GOT3 (cell line): ENCODE measurements around the gene BIRC5.
"Not testable (repeated sequence)": the region's sequence is repeated elsewhere in the genome, so short reads cannot be mapped to it uniquely, and the experiment has no call there.

Experiments used
- DNase-seq: peaks from one replicate; lab custom pipeline; 2025; ENCODE audit warnings: mixed read lengths; lab: John Stamatoyannopoulos, UW

The BIRC5 gene

GRCh38 chr17:78225088-78225865 is 11.2 kb downstream of the BIRC5 start:
- DNase-seq, result no peak

GRCh38 chr17:78226055-78226758 is 12.2 kb downstream of the BIRC5 start:
- DNase-seq, result no peak

GRCh38 chr17:78226759-78227454 is 12.9 kb downstream of the BIRC5 start:
- no peak for DNase-seq

GRCh38 chr17:78227455-78227916 is 13.4 kb downstream of the BIRC5 start:
- DNase-seq, result no peak

- no peak for DNase-seq
Observed at GRCh38 chr17:78228176-78228575, 14.1 kb downstream of the BIRC5 start.

- DNase-seq, result no peak
Observed at GRCh38 chr17:78230252-78230962, 16.4 kb downstream of the BIRC5 start.

- no peak for DNase-seq
Observed at GRCh38 chr17:78230996-78231935, 17.2 kb downstream of the BIRC5 start, which contains the start of gene TMEM235. Gene TMEM235 (plus strand): TSS chr17:78231631. CDS start chr17:78232024, 393 bp downstream.

GRCh38 chr17:78231991-78232858 is 18.2 kb downstream of the BIRC5 start:
- DNase-seq, result no peak

GRCh38 chr17:78232859-78233173 is 18.8 kb downstream of the BIRC5 start:
- no peak for DNase-seq

GRCh38 chr17:78233678-78234077 is 19.6 kb downstream of the BIRC5 start:
- DNase-seq, result no peak

GRCh38 chr17:78234261-78234865 is 20.3 kb downstream of the BIRC5 start:
- no peak for DNase-seq

GRCh38 chr17:78235022-78235421 is 21.0 kb downstream of the BIRC5 start:
- not testable (repeated sequence) for DNase-seq

GRCh38 chr17:78235885-78236284 is 21.8 kb downstream of the BIRC5 start:
- DNase-seq, result no peak

- no peak for DNase-seq
Observed at GRCh38 chr17:78236362-78237127, 22.5 kb downstream of the BIRC5 start.

GRCh38 chr17:78237401-78238012 is 23.5 kb downstream of the BIRC5 start:
- no peak for DNase-seq

GRCh38 chr17:78238823-78239488 is 24.9 kb downstream of the BIRC5 start:
- no peak for DNase-seq

- DNase-seq, result no peak
Observed at GRCh38 chr17:78239489-78239931, 25.5 kb downstream of the BIRC5 start.
